ENCODE data around the gene UTP14C.
"Not testable (repeated sequence)": the region's sequence is repeated elsewhere in the genome, so short reads cannot be mapped to it uniquely, and the experiment has no call there.

UTP14C gene, protein sequence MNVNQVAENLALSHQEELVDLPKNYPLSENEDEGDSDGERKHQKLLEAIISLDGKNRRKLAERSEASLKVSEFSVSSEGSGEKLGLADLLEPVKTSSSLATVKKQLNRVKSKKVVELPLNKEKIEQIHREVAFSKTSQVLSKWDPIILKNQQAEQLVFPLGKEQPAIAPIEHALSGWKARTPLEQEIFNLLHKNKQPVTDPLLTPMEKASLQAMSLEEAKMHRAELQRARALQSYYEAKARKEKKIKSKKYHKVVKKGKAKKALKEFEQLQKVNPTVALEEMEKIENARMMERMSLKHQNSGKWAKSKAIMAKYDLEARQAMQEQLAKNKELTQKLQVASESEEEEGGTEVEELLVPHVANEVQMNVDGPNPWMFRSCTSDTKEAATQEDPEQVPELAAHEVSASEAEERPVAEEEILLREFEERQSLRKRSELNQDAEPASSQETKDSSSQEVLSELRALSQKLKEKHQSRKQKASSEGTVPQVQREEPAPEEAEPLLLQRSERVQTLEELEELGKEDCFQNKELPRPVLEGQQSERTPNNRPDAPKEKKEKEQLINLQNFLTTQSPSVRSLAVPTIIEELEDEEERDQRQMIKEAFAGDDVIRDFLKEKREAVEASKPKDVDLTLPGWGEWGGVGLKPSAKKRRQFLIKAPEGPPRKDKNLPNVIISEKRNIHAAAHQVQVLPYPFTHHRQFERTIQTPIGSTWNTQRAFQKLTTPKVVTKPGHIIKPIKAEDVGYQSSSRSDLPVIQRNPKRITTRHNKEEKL

DNA sequence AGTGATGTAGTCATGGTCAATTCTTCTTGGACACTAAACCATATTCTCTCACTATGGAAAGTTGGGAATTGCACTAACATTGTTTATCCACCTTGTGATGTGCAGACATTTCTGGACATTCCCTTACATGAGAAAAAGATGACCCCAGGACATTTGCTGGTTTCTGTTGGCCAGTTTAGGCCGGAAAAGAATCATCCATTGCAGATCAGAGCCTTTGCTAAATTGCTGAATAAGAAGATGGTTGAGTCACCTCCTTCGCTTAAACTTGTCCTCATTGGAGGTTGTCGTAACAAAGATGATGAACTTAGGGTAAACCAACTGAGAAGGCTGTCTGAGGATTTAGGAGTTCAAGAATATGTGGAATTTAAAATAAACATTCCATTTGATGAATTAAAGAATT is at the start of gene UTP14C:
UTP14C (plus strand) TSS at position 211 of the 400 bp plus-strand sequence. CDS start 4,114 bp downstream, outside the sequence.
- no peak for DNase-seq

DNA sequence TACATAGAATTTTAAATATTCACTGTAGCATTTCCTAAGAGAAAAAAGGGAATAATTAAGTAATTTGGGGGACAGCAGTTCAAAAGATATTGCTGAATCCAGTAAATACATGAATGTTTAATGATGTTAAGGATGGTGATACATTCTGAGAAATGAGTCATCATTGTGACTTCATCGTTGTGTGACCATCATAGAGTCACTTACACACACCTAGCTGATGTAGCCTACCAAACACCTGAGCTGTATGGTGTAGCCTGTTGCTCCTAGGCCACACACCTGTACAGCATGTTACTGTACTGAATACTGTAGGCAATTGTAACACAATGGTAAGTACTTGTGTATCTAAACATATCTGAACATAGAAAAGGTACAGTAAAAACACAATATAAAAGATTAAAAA is 48.1 kb upstream of the UTP14C start:
- no peak for DNase-seq

DNA sequence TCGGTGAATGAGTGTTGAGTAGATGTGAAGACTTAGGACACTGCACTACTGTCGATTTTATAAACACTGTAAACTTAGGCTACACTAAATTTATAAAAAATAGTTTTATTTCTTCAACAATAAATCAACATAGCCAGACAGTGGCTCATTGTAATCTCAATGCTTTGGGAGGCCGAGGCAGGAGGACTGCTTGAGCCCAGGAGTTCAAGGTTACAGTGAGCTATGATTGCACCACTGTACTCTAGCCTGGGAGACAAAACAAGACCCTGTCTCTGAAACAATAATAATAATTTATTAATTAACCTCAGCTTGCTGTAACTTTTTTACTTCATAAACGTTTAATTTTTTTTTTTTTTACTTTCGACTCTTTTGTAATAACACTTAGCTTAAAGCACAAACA is 47.6 kb upstream of the UTP14C start:
- no peak for DNase-seq

DNA sequence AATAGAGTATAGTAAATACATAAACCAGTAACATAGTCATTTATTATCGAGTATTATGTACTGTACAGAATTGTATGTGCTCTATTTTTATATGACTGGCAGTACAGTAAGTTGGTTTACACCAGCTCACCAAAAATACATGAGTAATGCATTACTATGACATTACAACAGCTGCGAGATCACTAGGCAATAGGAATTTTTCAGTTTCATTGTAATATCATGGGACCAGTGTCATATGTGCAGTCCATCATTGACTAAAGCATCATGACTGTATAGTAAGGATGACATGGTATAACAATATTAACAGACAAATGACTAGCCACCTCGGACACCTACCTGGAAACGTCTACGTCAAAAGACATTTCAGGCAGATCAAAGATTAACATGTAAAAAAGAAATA is 46.9 kb upstream of the UTP14C start:
- DNase-seq, result no peak

DNA sequence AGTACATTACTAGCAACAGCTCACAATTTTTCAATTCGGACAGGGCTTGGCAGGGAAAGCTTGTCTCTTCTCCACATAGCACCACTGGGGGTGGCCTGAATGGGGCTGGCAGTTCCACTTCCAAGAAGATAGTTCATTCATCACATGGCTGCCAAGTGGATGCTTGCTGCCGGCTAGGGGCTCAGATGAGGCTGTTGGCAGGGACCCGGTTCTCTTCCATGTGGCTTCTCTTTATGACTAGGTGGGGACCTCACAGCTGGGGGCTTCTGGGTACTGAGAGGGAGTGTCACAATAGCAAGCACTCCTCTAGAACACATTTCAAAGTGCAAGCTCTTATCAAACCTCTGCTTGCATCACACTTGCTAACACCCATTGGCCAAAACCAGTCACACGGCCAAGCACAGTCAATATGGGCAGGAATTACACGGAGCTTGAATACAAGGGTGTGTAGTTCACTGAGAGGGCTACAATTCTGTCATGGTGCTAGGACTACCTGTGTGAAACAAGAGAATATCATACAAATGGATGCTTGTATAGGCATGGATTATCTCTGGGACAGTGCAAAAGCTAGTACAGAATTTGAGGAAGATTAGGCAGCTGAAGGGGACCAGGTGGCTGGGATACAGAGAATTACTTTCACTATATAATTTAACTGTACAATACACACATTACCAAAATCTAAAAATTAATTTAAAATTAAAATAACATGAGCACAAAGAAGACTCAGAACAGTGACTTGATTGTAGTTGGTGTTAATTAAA is 45.5 kb upstream of the UTP14C start:
- DNase-seq, result no peak

DNA sequence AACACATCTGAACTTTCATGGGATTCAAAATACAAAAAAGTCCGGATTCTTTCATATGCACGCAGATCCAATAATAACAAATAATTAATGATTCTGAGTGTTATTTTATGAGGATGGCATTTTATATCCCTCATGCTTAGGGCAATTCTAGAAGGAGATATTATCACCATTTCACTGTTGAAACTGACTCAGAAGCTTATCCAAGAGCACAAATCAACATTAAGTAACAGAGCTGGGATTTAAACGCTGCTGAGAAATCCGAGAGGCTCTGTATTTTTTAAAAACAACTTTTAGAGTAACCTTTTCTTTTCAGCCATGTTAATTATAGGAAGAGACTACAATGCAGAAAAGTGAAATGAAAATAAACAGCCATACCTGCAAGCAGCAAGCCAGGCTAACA is 43.6 kb upstream of the UTP14C start:
- DNase-seq, result no peak

DNA sequence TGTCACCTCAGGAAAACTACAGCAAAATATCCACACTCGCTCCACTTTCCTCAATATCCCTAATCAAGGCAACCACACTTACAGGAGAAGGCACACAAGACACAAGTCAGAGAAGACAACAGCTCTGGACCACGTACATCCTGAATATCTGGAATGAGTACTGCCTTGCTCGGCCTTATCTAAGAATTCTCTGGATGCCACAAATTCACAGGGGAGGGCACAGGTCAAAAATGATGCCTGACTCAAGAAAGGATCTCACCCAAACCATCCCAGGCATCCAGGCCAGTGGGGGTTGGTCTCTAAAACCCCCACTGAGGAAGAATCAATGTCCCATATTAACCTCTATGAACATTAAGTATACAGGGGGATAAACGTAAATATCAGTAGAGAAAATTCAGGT is 43.1 kb upstream of the UTP14C start:
- DNase-seq, result no peak

DNA sequence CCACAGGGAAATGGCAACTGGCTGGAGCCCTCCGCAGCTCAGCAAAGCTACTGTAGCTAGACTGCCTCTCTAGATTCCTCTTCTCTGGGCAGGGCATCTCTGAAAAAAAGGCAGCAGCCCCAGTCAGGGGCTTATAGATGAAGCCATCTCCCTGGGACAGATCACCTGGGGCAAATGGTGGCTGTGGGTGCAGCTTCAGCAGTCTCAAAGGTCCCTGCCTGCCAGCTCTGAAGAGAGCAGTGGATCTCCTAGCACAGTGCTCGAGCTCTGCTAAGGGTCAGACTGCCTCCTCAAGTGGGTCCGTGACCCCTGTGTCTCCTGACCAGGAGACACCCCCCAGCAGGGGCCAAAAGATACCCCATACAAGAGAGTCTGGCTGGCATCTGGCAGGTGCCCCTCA is 41.2 kb upstream of the UTP14C start:
- DNase-seq, result not testable (repeated sequence)

DNA sequence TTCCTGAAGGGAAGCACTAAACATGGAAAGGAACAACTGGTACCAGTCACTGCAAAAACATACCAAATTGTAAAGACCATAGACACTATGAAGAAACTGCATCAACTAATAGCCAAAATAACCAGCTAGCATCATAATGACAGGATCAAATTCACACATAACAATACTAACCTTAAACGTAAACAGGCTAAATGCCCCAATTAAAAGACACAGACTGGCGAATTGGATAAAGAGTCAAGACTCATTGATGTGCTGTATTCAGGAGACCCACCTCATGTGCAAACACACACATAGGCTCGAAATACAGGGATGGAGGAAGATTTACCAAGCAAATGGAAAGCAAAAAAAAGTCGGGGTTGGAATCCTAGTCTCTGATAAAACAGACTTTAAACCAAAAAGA is 39.6 kb upstream of the UTP14C start:
- not testable (repeated sequence) for DNase-seq

DNA sequence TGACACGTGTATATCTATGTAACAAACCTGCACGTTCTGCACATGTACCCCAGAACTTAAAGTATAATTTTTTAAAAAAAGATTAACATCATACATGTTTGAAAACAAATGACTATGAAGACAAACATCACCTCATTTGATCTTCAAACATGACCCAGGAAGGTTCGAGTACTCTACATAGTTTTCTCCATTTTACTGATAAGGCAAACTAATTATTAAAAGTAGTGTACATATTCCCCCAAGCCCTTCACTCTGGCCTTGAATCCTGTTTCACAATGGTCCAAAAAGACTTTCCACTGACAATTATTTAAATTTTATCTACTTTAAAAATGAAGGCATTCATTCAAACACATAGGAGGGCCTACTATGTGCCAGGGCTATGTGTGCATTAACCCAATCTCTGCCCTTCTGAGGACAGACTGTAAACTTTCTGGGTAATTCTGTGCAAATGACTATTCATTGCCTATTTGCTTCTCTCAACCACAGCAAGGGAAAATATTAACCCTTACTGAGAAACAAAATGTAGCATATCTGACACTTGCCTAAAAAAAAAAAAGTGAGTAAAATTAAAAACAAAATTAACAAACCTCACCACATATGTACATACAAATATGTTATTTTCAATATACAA is 35.4 kb upstream of the UTP14C start:
- DNase-seq, result no peak

DNA sequence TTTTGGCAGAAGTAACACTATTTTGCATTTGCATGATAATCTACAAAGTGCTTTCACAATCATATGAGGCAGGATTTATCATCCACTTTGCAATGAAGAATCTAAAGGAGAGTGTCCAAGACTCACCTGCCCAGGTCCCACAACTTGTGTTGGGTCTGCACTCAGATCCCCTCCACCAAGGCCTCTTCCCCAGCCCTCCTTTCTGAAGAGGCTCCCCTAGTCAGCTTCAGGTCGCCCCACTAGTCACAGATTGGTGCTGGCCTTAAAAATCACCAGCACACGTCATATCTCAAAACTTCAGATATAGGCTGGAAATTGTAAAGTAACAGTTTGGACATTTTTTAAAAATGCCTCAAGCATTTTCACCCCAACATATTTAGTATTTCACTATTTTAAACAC is 30.8 kb upstream of the UTP14C start:
- DNase-seq, result no peak

DNA sequence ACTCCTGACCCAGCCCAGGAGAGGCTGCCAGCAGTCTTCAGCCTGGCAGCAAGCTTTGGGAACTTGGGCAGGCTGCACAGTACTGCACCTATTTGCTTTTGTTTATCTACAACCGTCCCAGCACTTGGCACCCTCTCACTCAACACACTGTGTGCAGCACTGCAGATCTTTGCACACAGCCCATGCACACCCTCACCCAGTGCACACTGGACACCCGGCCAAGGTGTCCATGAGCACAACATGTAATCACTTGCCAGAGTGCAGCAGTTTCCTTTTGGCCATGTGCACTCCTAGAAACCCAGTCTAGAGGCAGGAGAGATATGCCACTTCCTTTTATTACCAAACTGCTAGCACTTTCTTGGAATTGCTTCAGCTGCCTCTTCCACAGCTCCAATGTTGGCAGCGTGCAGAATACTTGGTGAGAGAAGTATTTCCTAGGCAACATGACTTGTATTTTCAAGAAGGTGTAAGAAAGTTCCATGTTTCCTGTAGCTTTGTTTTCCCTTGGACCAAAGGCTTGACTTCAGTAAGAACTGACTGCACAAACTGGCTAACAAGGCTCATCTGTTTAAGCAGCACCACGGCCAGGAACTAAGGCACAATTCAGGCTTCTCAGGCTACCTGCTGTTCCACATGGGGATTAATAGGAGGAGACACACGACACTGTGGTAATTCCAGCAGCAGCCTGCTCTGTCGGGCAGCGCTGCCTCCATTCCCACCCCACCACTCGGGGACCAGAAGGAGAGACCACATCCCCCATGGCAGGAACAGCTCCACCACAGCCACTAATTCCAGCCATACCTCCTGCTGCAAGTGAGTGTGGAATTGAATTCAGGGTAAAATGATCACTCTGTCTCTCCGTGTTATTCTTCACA is 28.6 kb upstream of the UTP14C start:
- peak in 6 of 14 donors; percentile 6 to 52 (median 34) for DNase-seq

DNA sequence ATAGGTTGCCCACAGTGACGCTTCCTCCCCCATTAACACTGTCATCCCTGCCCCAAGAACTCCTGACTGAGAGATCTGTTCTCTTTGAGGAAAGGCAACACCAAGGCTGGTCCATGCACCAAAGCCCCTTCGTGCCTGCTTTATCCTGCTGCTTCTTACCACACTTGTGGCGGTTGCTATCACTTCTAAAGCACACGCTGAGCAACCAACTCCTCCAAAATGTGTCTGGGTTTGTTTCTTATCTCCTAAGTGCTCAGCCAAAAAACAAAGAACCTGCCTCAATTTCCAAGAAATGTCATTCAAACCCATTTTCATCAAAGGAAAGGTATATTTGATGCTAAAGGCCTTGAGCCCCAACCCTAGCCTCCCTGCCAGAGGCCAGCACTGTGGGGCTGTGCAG is 27.9 kb upstream of the UTP14C start:
- DNase-seq, result no peak

DNA sequence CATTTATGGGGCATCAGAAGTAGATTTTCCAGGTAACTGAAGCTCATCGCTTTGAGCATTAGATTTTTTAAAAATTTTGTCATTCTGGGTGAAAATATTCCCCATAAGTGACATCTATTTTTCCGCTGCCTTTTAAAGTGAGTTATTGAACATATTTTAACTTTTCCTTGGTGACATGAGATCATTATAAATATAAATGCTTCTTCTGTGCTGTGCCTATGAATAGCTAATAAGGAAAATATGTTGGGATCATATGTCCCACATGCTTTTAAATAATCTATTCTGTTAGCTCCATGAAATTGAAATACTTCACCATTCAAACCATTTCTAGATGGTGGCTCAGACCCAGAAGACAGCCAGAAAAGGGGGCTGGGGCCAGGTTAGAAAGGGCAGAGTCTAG is 27.3 kb upstream of the UTP14C start:
- DNase-seq, result no peak

DNA sequence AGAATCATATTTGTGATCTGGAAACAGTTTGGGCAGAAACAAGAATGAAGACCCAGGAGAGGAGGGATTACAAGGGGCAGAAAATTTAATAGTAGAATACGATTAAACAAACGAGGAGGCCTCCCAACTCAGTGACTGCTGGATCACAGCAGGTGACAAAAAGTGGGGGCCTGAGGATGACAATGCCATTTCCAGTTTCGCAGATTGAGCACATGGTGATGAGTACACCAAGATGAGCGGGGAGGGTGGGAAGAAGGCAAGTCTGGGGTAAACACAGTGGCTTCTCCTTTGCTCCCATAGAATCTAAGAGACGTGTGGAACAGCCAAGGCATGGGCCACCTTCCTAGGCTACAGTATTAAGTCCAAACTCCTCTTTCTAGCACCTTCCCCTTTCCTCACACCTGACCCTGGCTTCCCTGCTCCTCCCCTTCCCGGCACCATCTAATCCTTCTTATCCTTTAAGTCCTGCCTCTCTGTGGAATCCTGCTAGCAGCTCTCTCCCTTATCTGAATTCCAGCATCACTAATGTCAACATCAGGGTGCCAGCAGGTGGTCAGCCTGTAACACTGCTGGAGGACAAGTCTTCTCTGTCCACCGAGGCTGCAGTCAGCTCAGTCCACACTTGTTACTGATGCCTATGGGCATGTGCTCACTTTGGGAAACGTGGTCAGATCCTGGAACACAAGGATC is 26.7 kb upstream of the UTP14C start:
- DNase-seq, result no peak

DNA sequence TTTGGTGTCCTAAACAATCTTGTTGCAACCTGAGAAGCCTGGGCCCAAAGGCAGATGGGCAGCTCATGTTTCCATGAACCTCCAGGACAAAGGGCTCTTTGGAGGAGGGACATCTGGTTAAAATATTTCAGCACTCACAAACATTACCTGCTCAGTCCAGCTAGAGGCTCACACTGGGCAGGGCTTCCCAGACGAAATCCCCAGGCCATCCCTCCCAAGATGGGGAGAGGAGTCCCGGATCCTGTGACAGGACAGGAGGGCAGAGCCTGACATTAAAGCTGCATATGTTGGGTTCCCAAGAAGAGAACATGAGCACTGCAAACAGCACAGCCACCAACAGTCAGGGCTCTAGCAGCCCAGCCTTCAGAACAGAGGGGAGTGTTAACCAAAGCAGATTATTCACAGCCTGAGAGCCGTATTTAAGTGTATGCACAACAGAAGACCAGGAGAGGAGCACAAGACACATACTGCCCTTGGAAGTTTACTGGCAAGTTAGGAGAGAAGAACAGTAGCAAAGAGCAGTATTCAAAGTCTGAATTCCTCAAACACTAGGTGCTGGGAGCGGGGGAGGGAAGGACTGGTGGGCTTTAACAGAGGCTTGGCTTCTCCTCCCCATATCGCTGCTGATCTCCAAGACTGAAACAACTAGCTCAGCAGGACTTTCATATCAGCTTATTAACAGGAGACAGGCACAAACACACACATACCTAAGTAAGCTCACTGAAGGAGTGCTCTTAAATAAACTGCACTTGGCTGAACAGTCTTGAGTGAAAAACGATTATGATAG is 25.6 kb upstream of the UTP14C start:
- DNase-seq, result no peak

DNA sequence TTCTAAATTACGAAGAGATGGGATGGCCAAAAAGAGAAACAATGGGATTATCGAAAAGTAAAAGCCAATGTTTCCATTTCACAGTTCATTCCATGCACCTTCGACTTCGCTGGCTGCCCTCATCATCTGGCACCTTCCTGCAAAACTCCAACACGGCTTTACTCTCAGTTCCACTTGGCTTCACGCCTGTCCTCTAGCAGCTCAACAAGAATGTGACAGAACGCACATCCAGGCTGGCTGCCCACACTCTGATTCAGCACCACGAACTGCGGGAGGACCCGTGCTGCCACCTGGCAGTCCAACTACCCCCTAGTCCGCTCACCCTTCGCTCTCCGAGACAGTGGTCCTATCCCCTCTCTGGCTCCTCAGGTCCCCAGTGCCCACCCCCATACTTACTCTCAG is 25.0 kb upstream of the UTP14C start:
- DNase-seq, result peak in 5 of 14 donors; percentile 5 to 56 (median 14)

DNA sequence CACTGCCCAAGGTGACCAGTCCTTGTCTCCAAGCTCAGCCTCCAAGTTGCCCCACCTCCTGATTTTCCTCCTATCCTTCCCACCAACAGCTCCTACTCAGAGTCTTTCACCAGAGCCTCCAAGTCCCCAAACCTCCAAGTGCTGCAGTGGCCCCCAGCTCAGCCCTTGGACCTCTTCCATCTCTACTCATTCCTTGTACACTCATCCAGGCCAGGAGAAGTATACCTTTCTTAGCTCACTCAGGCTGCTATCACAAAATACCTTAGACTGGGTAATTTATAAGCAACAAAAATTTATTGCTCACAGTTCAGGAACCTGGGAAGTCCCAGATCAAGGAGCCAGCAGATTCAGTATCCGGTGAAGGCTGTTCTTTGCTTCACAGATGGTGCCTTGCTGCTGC is 24.6 kb upstream of the UTP14C start:
- peak in 1 of 14 donors; percentile 34 for DNase-seq

DNA sequence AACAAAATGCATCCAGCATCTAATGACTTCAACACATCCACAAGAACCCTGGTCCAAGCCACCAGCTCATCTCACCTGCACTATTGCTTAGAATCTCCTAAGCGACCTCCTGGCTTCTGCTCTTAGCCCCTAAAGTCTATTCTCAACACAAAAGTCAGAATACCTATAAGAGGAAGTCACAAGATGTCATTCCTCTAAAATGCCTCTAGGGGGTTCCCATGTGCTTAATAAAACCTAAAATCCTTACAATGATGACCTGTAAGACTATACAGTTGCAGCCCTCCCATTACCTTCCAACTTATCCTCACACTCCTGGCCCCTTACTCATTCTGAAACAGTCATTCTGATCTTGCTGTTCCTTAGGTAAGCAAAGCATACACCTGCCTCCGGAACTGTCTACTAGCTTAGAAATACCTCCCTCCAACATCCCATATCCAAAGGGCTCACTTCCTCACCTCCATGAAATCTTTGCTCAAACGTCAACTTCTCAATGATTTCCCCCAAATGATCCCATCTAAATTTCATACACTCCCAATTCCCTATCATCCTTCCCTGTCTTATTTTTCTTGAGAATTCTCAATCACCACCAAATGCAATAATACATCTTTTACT is 23.3 kb upstream of the UTP14C start:
- peak in 1 of 14 donors; percentile 7 for DNase-seq

DNA sequence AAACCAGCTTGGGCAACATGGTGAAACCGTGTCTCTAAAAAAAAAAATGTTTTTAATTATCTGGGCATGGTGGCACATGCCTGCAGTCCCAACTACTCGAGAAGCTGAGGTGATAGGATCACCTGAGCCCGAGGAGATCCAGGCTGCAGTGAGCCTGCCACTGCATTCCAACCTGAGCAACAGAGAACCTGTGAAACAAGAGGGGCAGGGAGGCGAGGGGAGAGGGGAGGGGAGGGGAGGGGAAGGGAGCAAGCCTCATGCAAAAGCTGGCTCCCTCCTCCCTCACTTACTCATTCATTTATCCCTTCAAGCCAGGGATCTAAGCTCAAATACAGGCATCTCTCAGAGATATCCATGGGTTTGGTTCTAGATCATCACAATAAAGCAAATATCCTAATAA is 22.1 kb upstream of the UTP14C start:
- DNase-seq, result no peak

All from C1 segment of cervical spinal cord (tissue), 14 donors.